Retinal pigment epithelial cell (primary cell): Measurements from ENCODE around the gene PCK1.
A peak's percentile ranks its signal among the peaks of the same experiment; 100 is the strongest.

Experiments used
- DNase-seq: peaks from one replicate; pipeline ENCODE4 v3.0.0-alpha.2; 2010; ENCODE audit warnings: low read depth
- H3K4me3 ChIP-seq: 2 replicates; pipeline ENCODE4 v1.5.1; 2011; ENCODE audit warnings: mild to moderate bottlenecking, low read length, control low read depth, moderate library complexity
- CTCF ChIP-seq: conservative IDR thresholded peaks from 2 replicates; pipeline ENCODE4 v1.5.1; 2011; ENCODE audit warnings: low read depth, low read length, control low read depth, inconsistent platforms

PCK1 gene

DNA sequence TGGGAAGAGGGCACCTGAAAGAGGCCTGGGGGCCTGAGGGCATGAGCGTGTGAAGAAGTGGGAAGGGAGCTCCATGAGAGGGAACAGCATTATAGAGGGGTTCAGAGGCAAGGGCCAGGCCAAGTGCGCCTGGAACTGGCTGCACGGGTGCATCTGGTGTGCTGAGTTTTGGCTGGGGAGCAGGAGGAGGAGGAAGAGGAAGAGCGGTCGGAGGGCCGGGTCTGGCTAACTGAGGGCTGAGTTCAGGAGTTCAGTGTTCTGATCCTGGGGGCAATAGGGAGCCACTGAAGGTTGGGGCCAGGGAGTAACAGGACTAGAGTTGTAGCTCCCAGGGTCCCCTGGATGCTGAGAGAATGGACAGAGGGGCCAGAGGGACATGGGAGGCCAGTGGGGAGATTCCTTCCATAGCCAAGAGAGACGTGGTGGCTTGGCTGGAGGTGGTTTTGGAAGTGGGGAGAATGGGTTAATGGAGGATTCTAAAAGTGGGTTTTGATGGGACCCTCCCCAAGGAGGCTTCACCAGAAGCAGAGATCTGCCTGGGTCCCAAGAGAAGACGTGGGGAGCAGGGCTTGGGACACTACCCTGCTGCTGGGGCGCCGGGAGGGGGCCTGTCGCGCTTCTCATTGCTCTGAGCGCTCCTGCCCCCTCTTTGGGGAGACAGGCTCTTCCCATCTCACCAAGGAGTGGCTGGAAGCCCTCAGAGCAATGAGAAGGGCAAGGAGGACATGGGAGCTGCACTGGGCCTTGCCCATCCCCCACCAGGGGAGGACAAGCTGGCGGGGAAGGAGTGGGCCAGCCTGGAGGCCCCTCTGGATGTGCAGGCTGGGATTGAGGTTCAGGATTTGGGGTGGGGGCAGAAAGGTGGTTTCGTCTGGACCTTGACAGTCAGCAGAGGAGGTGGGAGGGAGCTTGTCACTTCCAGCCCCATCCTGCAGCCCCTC is 30.6 kb downstream of the PCK1 start:
- H3K4me3 ChIP-seq = no peak overlapping the region
- no peak for DNase-seq
- no peak for TF ChIP-seq CTCF

- no peak for TF ChIP-seq CTCF
- no peak for DNase-seq
- no peak overlapping the region for H3K4me3 ChIP-seq
Measured at GRCh38 chr20:57592263-57593092, 31.6 kb downstream of the PCK1 start.

DNA sequence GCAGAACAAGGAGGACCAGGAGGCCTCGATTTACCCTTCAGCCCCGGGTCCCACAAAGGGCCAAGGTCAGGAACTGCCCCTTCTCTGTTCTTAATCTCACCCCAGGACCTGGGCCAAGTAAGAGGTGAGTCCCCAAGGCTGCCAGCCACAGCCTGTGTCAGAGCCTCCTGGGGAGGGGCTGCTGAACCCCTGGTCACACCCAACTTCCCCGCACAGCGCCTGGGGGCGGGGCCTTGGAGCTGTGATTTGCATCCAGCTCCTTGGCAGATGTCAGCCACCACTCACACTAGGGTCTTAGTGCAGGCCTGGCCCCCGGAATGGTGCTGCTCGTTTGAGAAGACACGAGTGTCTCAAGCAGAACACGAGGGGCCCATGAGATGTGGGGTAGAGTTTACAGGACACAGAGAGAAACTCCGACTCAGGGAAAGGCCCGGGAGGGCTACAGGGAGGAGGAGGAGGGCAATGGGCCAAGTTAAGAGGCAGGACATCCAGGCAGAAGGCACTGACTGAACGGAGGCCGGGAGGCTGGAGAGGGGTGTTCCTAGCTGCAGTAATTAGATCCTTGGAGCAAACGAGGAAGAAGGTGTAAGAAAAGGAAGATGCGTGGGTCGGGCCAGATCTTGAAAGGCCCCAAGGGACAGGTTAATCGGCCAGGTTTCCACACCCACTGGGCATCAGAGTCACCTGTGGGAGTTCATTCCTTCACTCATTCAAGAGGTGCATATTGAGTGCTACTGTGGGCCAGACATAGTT is 32.4 kb downstream of the PCK1 start:
- DNase-seq = no peak
- no peak overlapping the region for H3K4me3 ChIP-seq
- no peak for TF ChIP-seq CTCF

DNA sequence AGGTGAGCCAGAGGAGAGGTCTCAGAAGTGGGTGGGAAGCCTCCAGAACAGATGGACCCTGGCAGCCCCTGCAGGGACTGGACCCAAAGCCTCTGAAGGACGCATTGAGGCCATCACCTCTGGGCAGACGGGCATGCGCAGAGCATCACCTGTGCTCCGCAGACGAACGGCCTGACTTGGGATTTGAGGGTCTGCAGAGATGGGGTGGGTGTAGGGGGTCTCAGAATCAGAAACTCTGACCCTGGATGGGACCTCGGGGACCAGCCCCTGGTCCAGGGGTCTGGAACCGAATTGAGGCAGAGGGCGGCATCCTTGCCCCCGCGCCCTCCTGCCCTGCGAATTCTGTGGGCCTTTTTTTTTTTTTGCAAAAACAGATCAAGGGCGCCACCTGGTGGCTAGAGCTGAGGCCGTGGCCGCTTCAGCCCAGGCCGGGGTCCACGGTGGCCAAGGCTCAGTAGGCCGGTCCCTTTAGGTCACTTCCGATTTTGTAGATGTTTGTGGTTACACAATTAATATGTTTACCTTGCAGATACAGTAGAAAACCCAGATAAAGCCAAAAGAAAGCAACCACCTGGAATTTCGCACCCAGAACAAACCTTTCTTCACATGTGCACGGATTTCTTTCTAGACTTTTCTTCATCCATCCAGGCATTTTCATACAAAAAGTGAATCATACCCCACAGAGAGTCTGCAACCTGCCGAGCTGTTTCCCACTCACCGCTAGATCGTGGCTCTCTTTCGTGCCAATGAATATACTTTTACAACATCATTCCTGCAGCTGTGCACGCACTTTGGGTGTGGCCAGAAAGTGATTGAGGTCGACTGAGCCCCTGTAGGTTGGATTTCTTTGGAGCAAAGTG is 33.4 kb downstream of the PCK1 start:
- TF ChIP-seq CTCF = peak; percentile 81
- no peak for DNase-seq
- no peak overlapping the region for H3K4me3 ChIP-seq

DNA sequence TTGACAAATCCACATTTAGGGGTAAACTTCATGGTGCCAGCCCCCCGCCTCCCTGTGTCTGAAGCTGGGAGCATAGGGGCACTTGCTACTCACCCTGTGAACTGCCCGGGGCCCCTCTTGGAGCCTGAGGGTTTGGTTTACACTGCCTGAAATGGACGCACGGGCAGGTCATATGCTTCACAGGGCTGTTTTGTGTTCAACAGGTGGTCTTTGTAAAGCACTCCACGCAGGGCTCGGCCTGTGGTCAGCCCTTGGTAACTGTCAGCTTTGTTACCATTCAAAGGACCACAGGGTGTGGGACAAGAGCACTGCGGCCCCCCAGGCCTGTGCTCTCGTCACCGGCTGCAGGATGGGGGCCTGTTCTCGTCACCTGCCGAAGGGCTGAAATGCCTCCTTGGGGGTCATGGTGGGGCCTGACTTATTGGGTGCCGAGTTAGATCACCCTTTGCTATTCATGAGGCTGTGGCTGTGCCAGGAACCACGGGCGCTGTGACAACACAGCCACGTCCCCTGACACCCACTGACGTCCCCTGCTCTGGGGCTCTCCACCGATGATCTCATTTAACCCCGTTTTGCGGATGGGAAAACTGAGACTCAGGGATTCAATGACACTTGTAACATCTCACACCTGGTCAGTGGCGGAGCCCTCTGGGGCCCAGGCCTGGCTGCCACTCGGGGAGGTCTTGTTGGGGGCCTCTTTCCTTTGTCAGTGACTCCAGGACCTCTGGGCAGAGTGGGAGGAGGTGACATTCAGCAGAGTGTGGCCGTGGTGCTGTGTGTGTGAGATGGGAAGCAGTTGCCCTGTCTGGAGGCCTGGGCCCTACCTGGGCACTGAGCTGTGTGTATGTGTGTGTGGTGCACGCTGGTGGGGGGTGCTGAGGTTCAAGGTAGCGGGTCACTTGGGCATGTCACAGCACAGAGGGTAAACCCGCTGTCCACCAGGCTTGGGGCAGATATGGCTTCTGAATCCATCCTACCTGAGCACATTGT is 34.4 kb downstream of the PCK1 start:
- TF ChIP-seq CTCF = no peak
- no peak for DNase-seq
- no peak overlapping the region for H3K4me3 ChIP-seq
